OCI-LY3 (cell line): ENCODE measurements around the gene FGD2.

Experiments used
- H2AFZ ChIP-seq: fragments of 200-600, 300-600 bp; shearing (Covaris generic); 2 replicates; pipeline ENCODE4 v1.6.0; 2014; ENCODE audit warnings: antibody characterized with exemption, low read depth, low read length
- H3K27ac ChIP-seq: fragments of 200-600, 300-600 bp; sonication (generic); 2 replicates; pipeline ENCODE4 v1.5.1; 2014; ENCODE audit warnings: mild to moderate bottlenecking, low read length, moderate library complexity, mixed read lengths
- H3K27me3 ChIP-seq: fragments of 200-600, 300-600 bp; sonication (generic); 2 replicates; pipeline ENCODE4 v1.6.1; 2014; ENCODE audit warnings: low read depth, low read length, mixed read lengths
- H3K36me3 ChIP-seq: fragments of 200-600, 300-600 bp; sonication (generic); replicated peaks from 2 replicates; pipeline ENCODE3; 2014; ENCODE audit warnings: low read depth, low read length, mixed read lengths
- H3K4me1 ChIP-seq: fragments of 300-600, 200-600 bp; sonication (generic); 2 replicates; pipeline ENCODE4 v1.6.1; 2014; ENCODE audit warnings: low read length, mixed read lengths
- H3K4me2 ChIP-seq: fragments of 200-600, 300-600 bp; sonication (generic); 2 replicates; pipeline ENCODE4 v1.6.1; 2014; ENCODE audit warnings: low read length, mixed read lengths
- H3K4me3 ChIP-seq: fragments of 300-600, 200-600 bp; sonication (generic); 2 replicates; pipeline ENCODE4 v1.5.1; 2014; ENCODE audit warnings: antibody characterized with exemption, mild to moderate bottlenecking, low read length, moderate library complexity
- H3K79me2 ChIP-seq: fragments of 300-600, 200-600 bp; shearing (Covaris generic); 2 replicates; pipeline ENCODE4 v1.6.1; 2014; ENCODE audit warnings: mild to moderate bottlenecking, low read length, mixed read lengths
- H3K9ac ChIP-seq: fragments of 300-600, 200-600 bp; shearing (Covaris generic); 2 replicates; pipeline ENCODE4 v1.6.0; 2014; ENCODE audit warnings: mild to moderate bottlenecking, low read length, moderate library complexity
- H3K9me3 ChIP-seq: fragments of 200-600, 300-600 bp; shearing (Covaris generic); 2 replicates; pipeline ENCODE4 v1.6.1; 2014; ENCODE audit warnings: low read length, mixed read lengths; ENCODE audit not compliant: insufficient read depth
- H4K20me1 ChIP-seq: fragments of 200-600, 300-600 bp; sonication (generic); 2 replicates; pipeline ENCODE4 v1.6.1; 2016; ENCODE audit warnings: low read length, mixed read lengths; ENCODE audit not compliant: insufficient read depth
- CTCF ChIP-seq: fragments of 200-600, 300-600 bp; sonication (generic); IDR thresholded peaks from 2 replicates; pipeline ENCODE4 v1.5.1; 2014; ENCODE audit warnings: antibody characterized with exemption, low read length, low read depth
- EZH2phosphoT487 ChIP-seq: fragments of 200-600 bp; shearing (Covaris generic); IDR thresholded peaks from 2 replicates; pipeline ENCODE4 v1.6.1; 2018; ENCODE audit warnings: antibody characterized with exemption, mixed run types, low read depth

The FGD2 gene

GRCh38 chr6:37025621-37026466 lies 20.4 kb downstream of the FGD2 start:
- Histone ChIP-seq H3K27ac (no peak overlapping the region), H3K4me3 (no peak overlapping the region), H3K27me3 (no peaks in the 10 kb centered on the region), H3K4me2 (no peak overlapping the region), H3K4me1 (peaks cover 39% of the 10 kb centered on the region), H4K20me1 (no peaks in the 10 kb centered on the region), H3K79me2 (no peaks in the 10 kb centered on the region), H2AFZ (no peak overlapping the region), H3K9ac (no peak overlapping the region), H3K36me3 (peaks cover 85% of the 10 kb centered on the region), H3K9me3 (peaks cover 8% of the 10 kb centered on the region; the same call in 1 of the 2 replicates)
- TF ChIP-seq EZH2phosphoT487 (no peak), CTCF (no peak)

- H3K9ac ChIP-seq = no peak overlapping the region
- no peaks in the 10 kb centered on the region for H3K27me3 ChIP-seq
- H3K79me2 ChIP-seq = no peaks in the 10 kb centered on the region
- H3K9me3 ChIP-seq = peaks cover 8% of the 10 kb centered on the region; the same call in 1 of the 2 replicates
- H3K4me2 ChIP-seq = no peak overlapping the region
- no peak overlapping the region for H3K4me3 ChIP-seq
- H2AFZ ChIP-seq = no peak overlapping the region
- H3K27ac ChIP-seq = no peak overlapping the region
- H3K4me1 ChIP-seq = peaks cover 26% of the 10 kb centered on the region
- peaks cover 82% of the 10 kb centered on the region for H3K36me3 ChIP-seq
- no peaks in the 10 kb centered on the region for H4K20me1 ChIP-seq
- TF ChIP-seq EZH2phosphoT487 = no peak
Measured at GRCh38 chr6:37027036-37027720, 21.7 kb downstream of the FGD2 start.

- Histone ChIP-seq H3K27ac (no peak overlapping the region), H3K4me2 (no peak overlapping the region), H3K79me2 (no peaks in the 10 kb centered on the region), H4K20me1 (no peaks in the 10 kb centered on the region), H3K9me3 (peaks cover 8% of the 10 kb centered on the region; the same call in 1 of the 2 replicates), H3K27me3 (no peaks in the 10 kb centered on the region), H3K4me1 (peaks cover 26% of the 10 kb centered on the region), H3K4me3 (no peak overlapping the region), H3K36me3 (peaks cover 77% of the 10 kb centered on the region), H2AFZ (no peak overlapping the region), H3K9ac (no peak overlapping the region)
- TF ChIP-seq CTCF (no peak), EZH2phosphoT487 (no peak)
Measured at GRCh38 chr6:37027811-37028469, 22.5 kb downstream of the FGD2 start.

GRCh38 chr6:37029249-37029971 lies 24.0 kb downstream of the FGD2 start:
- Histone ChIP-seq H3K27ac (peak overlapping the region; percentile 38), H3K36me3 (peaks cover 80% of the 10 kb centered on the region), H3K79me2 (no peaks in the 10 kb centered on the region), H3K9me3 (peaks cover 8% of the 10 kb centered on the region; the same call in 1 of the 2 replicates), H3K4me1 (peaks cover 22% of the 10 kb centered on the region; the same call in 1 of the 2 replicates), H3K9ac (no peak overlapping the region), H3K27me3 (no peaks in the 10 kb centered on the region), H2AFZ (no peak overlapping the region), H3K4me3 (no peak overlapping the region), H4K20me1 (no peaks in the 10 kb centered on the region), H3K4me2 (no peak overlapping the region)
- TF ChIP-seq CTCF (peak; percentile 61), EZH2phosphoT487 (no peak)
